HUES64 (cell line): Measurements from ENCODE around the gene VMO1.

Source experiments
- H3K27ac ChIP-seq: 2 replicates; pipeline ENCODE4 v1.7.0; 2013; ENCODE audit warnings: low read depth, low read length, inconsistent platforms
- H3K27me3 ChIP-seq: 2 replicates; pipeline ENCODE4 v1.6.1; 2013; ENCODE audit warnings: mild to moderate bottlenecking, low read length; ENCODE audit not compliant: insufficient read depth
- H3K36me3 ChIP-seq: 2 replicates; pipeline ENCODE4 v1.6.1; 2013; ENCODE audit warnings: mild to moderate bottlenecking, low read length; ENCODE audit not compliant: insufficient read depth
- H3K4me1 ChIP-seq: 2 replicates; pipeline ENCODE4 v1.6.1; 2013; ENCODE audit warnings: mild to moderate bottlenecking, low read length, moderate library complexity; ENCODE audit not compliant: insufficient read depth
- H3K4me3 ChIP-seq: 2 replicates; pipeline ENCODE4 v1.5.1; 2013; ENCODE audit warnings: mild to moderate bottlenecking, low read length, moderate library complexity
- H3K9ac ChIP-seq: 2 replicates; pipeline ENCODE4 v1.6.1; 2013; ENCODE audit warnings: mild to moderate bottlenecking, low read depth, low read length
- H3K9me3 ChIP-seq: 2 replicates; pipeline ENCODE4 v1.6.1; 2013; ENCODE audit warnings: low read depth, low read length; ENCODE audit not compliant: insufficient read depth
- WGBS: fragments of 150-250, 120-280 bp; methylation state at CpG from one replicate; pipeline ENCODE4 v1.1.7; 2013; ENCODE audit warnings: missing lambda C conversion rate; 5-methylcytosine and 5-hydroxymethylcytosine counted together

The VMO1 gene

GRCh38 chr17:4796552-4796920, 10.4 kb upstream of the VMO1 start:
- Histone ChIP-seq H3K9ac (peak overlapping the region; percentile 91), H3K4me1 (no peaks in the 10 kb centered on the region), H3K27me3 (peaks cover 11% of the 10 kb centered on the region; the same call in 1 of the 2 replicates), H3K36me3 (peaks cover 22% of the 10 kb centered on the region), H3K9me3 (no peaks in the 10 kb centered on the region), H3K27ac (peak overlapping the region; percentile 72), H3K4me3 (peak overlapping the region; percentile 89)
- 2% methylated on average over 7 of the region's 7 CpGs for WGBS

DNA sequence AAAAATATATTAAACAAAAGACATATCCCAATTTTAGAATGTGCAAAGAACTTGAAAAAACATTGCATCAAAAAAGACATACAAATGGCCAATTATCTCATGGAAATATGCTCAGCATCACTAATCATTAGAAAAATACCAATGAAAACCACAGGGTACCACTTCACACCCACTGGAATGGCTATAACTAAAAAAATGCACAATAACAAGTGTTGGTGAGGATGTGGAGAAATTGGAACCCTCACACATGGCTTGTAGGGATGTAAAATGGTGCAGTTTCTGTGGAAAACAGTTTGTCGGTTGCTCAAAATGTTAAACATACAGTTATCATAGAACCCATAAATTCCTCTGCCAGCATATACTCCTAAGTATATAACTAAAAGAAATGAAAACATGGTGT, 9.0 kb upstream of the VMO1 start:
- WGBS: no CpG with 5 or more reads among the region's 1 CpG
- H3K27me3 ChIP-seq: peaks cover 25% of the 10 kb centered on the region
- peaks cover 22% of the 10 kb centered on the region for H3K36me3 ChIP-seq
- H3K9me3 ChIP-seq: no peaks in the 10 kb centered on the region
- H3K27ac ChIP-seq: no peak overlapping the region
- no peaks in the 10 kb centered on the region for H3K4me1 ChIP-seq
- H3K9ac ChIP-seq: no peak overlapping the region
- no peak overlapping the region for H3K4me3 ChIP-seq

GRCh38 chr17:4790705-4791088, 4.5 kb upstream of the VMO1 start:
- WGBS: 72% methylated on average over 5 of the region's 7 CpGs
- peaks cover 14% of the 10 kb centered on the region for H3K4me1 ChIP-seq
- no peak overlapping the region for H3K27ac ChIP-seq
- H3K9ac ChIP-seq: no peak overlapping the region
- peak overlapping the region; percentile 65 for H3K4me3 ChIP-seq
- H3K27me3 ChIP-seq: peaks cover 69% of the 10 kb centered on the region
- H3K9me3 ChIP-seq: no peaks in the 10 kb centered on the region
- H3K36me3 ChIP-seq: no peaks in the 10 kb centered on the region

DNA sequence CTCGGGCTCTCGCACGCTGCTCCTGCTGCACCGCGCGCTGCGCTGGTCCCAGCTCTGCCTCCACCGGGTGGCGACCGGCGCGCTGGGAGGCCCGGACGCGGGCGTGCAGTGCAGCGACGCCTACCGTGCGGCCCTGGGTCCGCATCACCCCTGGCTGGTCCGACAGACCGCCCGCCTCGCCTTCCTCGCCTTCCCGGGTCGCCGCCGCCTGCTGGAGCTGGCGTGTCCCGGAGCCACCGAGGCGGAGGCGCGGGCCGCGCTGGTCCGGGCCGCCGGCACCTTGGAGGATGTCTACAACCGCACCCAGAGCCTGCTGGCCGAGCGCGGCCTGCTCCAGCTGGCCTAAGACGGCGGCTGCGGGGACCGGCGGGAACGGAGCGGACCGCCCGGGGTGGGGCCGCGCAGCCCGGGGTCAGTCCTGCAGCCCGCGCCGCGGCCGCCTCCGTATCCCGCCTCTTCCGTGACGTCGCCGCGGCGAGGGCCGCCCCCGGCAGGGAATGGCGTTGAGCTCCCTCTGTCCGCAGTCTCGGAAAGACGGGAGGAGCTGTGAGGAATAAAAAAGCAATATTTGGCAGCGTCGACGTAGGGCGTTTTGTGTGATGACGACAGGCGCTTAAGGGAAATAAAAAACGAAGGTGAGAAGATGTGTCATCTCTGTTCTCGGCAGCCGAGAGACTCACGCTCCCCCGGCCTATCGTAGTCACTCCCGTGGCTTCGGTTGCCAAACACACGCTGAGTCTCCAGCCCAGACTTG, 4.0 kb upstream of the VMO1 start:
- Histone ChIP-seq H3K9ac (peak overlapping the region; percentile 64), H3K4me3 (peak overlapping the region; percentile 65), H3K9me3 (no peaks in the 10 kb centered on the region), H3K27me3 (peaks cover 75% of the 10 kb centered on the region), H3K27ac (no peak overlapping the region; the same call in 1 of the 2 replicates), H3K4me1 (peaks cover 14% of the 10 kb centered on the region), H3K36me3 (no peaks in the 10 kb centered on the region)
- under 1% methylated on average over 91 of the region's 91 CpGs for WGBS

GRCh38 chr17:4789701-4789950, 3.5 kb upstream of the VMO1 start:
- H3K4me3 ChIP-seq: peak overlapping the region; percentile 65
- H3K4me1 ChIP-seq: peaks cover 14% of the 10 kb centered on the region
- H3K9ac ChIP-seq: peak overlapping the region; percentile 64
- no peak overlapping the region; the same call in 1 of the 2 replicates for H3K27ac ChIP-seq
- H3K27me3 ChIP-seq: peaks cover 78% of the 10 kb centered on the region
- H3K36me3 ChIP-seq: no peaks in the 10 kb centered on the region
- no peaks in the 10 kb centered on the region for H3K9me3 ChIP-seq
- WGBS: under 1% methylated on average over 25 of the region's 25 CpGs

DNA sequence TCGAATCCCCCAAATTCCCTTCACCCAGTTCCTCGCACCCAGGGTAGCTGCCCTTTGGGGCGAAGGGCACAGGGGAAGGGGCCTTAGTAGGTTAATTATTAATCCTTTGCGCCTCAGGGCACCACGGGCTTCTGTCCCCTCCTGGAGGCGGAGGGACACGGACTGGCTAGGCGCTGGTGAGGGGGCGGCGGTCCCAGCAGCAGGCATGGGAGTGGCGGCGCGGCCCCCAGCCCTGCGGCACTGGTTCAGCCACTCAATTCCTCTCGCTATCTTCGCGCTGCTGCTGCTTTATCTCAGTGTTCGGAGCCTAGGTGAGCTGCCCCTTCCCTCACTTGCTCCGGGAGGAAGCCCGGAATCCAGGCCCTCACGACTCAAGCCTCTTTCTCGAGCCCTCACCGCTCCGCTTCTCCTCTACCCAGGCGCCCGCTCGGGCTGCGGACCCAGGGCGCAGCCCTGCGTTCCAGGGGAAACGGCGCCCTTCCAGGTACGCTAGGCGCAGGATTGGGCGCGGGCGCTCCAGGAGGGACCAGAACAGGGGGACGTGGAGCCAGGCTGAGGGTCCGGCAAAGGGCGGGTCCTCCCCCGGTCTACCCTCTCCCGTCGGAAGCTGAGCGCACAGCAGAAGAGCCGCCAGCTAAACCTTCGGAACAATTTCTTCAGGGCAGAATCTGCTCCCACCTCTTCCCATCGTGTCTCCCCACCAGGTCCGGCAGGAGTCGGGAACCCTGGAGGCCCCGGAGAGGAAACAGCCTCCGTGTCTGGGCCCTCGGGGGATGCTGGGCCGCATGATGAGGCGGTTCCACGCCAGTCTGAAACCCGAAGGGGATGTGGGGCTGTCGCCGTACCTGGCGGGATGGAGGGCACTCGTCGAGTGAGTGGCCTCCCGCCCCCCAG, 2.9 kb upstream of the VMO1 start, which contains the start of gene GLTPD2:
GLTPD2 (plus strand) TSS at position 158 of the 894 bp plus-strand sequence; CDS start at position 206, 48 bp downstream.
- Histone ChIP-seq H3K27me3 (peaks cover 84% of the 10 kb centered on the region), H3K36me3 (no peaks in the 10 kb centered on the region), H3K27ac (no peak within 1 kb of the TSS; the same call in 1 of the 2 replicates), H3K4me1 (peaks cover 14% of the 10 kb centered on the region), H3K9me3 (no peaks in the 10 kb centered on the region), H3K9ac (peak within 1 kb of the TSS; percentile 64), H3K4me3 (peak within 1 kb of the TSS; percentile 65)
- 6% methylated on average over 62 of the region's 62 CpGs for WGBS

GRCh38 chr17:4788159-4788806, 2.1 kb upstream of the VMO1 start:
- peaks cover 92% of the 10 kb centered on the region for H3K27me3 ChIP-seq
- H3K27ac ChIP-seq: no peak overlapping the region
- H3K9me3 ChIP-seq: no peaks in the 10 kb centered on the region
- peak overlapping the region; percentile 65 for H3K4me3 ChIP-seq
- 90% methylated on average over 13 of the region's 14 CpGs for WGBS
- H3K9ac ChIP-seq: no peak overlapping the region
- H3K36me3 ChIP-seq: no peaks in the 10 kb centered on the region
- H3K4me1 ChIP-seq: peaks cover 14% of the 10 kb centered on the region

- 54% methylated on average over 3 of the region's 6 CpGs for WGBS
- no peak overlapping the region for H3K4me3 ChIP-seq
- H3K4me1 ChIP-seq: peaks cover 14% of the 10 kb centered on the region
- H3K27ac ChIP-seq: no peak overlapping the region
- no peaks in the 10 kb centered on the region for H3K9me3 ChIP-seq
- peaks cover 89% of the 10 kb centered on the region for H3K27me3 ChIP-seq
- no peak overlapping the region for H3K9ac ChIP-seq
- H3K36me3 ChIP-seq: no peaks in the 10 kb centered on the region
Observed at GRCh38 chr17:4786516-4786915, 352 bp upstream of the VMO1 start.

GRCh38 chr17:4785311-4786105, 656 bp downstream of the VMO1 start:
- no peaks in the 10 kb centered on the region for H3K9me3 ChIP-seq
- no peak overlapping the region; the same call in 1 of the 2 replicates for H3K9ac ChIP-seq
- no peak overlapping the region for H3K27ac ChIP-seq
- WGBS: 73% methylated on average over 61 of the region's 61 CpGs
- H3K4me3 ChIP-seq: no peak overlapping the region
- H3K27me3 ChIP-seq: peaks cover 79% of the 10 kb centered on the region
- H3K4me1 ChIP-seq: peaks cover 14% of the 10 kb centered on the region
- no peaks in the 10 kb centered on the region for H3K36me3 ChIP-seq

DNA sequence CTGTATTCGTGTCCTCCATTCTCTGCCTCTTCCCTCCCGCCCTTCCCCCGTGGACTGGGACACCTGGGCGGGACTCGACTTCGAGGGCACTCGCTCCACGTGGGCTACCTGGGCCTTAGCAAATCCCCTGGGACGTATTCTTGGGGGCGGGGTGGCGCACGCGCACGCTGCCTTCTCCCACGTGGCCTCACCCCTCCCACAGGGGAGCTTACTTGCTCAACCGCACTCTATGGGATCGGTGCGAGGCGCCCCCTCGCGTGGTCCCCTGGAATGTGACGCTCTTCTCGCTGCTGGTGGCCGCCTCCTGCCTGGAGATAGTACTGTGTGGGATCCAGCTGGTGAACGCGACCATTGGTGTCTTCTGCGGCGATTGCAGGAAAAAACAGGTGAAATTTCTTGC, 3.5 kb downstream of the VMO1 start:
- no peaks in the 10 kb centered on the region for H3K9me3 ChIP-seq
- WGBS: 66% methylated on average over 28 of the region's 28 CpGs
- H3K27me3 ChIP-seq: peaks cover 53% of the 10 kb centered on the region
- no peak overlapping the region for H3K27ac ChIP-seq
- no peak overlapping the region for H3K9ac ChIP-seq
- no peak overlapping the region for H3K4me3 ChIP-seq
- no peaks in the 10 kb centered on the region for H3K36me3 ChIP-seq
- peaks cover 9% of the 10 kb centered on the region; the same call in 1 of the 2 replicates for H3K4me1 ChIP-seq
